ENCODE data around the gene CACNA2D1.

DNA sequence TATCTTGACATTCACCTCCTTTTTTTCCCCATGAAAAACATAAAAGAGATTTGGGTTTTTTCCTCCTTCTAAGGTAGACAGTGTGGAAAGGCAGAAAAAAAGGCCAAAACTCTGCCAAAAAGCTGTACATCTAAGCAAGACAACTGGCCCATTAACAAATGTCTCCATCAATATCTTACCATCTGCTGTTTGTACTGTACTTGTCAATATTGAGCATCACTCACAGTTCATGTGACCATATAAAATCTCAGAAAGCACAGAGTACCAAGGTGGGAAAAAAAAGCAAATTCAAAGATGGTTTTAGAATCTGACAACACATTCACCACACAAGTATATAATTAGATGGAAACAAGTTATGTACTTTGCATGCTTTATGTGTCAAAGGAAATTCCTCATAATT is 52.6 kb downstream of the CACNA2D1 start:
- TF ChIP-seq, protein P1, sequence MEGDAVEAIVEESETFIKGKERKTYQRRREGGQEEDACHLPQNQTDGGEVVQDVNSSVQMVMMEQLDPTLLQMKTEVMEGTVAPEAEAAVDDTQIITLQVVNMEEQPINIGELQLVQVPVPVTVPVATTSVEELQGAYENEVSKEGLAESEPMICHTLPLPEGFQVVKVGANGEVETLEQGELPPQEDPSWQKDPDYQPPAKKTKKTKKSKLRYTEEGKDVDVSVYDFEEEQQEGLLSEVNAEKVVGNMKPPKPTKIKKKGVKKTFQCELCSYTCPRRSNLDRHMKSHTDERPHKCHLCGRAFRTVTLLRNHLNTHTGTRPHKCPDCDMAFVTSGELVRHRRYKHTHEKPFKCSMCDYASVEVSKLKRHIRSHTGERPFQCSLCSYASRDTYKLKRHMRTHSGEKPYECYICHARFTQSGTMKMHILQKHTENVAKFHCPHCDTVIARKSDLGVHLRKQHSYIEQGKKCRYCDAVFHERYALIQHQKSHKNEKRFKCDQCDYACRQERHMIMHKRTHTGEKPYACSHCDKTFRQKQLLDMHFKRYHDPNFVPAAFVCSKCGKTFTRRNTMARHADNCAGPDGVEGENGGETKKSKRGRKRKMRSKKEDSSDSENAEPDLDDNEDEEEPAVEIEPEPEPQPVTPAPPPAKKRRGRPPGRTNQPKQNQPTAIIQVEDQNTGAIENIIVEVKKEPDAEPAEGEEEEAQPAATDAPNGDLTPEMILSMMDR (IDR thresholded peaks at IDR 0.05; ENCODE audit: low read depth, low read length): no peak
- TF ChIP-seq, protein P2, sequence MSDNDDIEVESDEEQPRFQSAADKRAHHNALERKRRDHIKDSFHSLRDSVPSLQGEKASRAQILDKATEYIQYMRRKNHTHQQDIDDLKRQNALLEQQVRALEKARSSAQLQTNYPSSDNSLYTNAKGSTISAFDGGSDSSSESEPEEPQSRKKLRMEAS (IDR thresholded peaks at IDR 0.05; ENCODE audit: low read depth, low read length): no peak
- TF ChIP-seq POLR2A (IDR thresholded peaks at IDR 0.05; ENCODE audit: extremely low read depth, insufficient read length): no peak
